NCI-H774 (cell line): Measurements from ENCODE around the gene CPM.
A peak's percentile ranks its signal among the peaks of the same experiment; 100 is the strongest.

ENCODE experiments used
- DNase-seq: peaks from one replicate; lab custom pipeline; 2025; lab: John Stamatoyannopoulos, UW

CPM gene

DNA sequence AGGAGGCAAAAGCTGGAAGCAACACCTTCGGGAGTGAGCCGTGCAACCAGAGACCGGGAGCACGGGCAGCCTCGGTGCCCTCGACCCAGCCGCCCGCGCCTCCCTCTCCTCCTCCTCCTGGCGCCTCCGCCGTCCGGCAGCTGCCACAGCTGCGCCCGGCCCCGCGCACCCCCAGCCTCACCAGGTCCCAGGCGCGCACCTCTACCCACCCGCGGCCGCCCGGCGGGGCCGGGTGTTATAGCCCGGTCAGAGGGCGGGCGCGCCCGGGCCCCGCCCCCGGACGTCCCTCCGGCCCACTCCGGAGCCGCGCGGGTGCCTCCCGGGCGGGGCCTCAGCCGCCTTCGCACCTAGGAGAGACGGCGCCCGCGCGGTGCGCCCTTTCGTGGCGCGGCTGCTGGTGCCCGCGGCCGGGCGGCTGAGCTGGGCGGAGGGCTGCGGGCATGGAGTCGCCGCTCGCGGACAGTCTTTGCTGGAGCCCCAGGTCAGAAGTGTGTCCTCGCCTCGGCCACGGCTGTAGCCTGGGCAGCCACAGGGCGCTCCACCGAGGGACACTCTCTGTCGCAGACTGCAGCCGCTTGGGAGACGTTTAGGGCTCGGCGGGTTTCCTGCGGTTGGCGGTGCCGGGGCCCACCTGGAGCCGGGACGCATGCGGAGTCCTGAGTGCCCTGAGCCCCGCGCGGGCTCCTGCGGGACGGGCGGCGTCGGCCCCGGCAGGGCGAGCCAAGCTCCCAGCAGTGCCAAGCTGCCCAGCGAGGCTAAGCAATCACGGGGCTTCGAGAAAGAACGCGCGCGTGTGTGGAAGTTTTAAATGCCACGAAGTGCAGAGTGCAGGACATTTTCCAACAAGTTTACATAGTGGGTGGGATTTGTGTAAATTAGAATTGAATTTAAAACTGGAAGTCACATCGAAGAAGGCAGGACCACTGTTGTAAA, at the start of gene CPM:
Gene CPM (minus strand): TSS at position 211 of the 933 bp plus-strand sequence. CDS start 334 bp downstream, outside the sequence.
- peak; percentile 67 for DNase-seq

DNA sequence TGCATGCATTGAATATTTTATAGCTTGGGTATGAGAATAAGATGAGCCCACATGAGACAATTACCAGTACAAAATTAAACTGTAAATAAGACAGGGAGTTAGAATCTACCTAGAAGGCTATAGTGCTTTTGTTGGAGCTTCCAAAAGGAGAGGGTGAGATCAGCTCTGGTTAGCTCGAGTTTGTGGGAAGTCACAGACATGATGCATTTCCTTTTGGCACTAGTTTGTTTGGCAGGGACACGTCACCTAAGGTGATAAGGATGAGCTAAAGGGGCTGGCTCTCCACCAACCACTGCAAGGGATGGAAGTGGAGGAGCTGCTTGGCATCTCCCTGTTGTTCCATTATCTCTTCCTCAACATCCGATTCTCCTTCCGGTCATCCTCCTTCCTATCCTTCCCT, 48.5 kb upstream of the CPM start:
- no peak for DNase-seq

GRCh38 chr12:68980476-68981212, 47.7 kb upstream of the CPM start:
- no peak for DNase-seq

- DNase-seq = no peak
These were observed 45.7 kb upstream of the CPM start for GRCh38 chr12:68978678-68979077.

GRCh38 chr12:68977909-68978610, 45.1 kb upstream of the CPM start:
- no peak for DNase-seq

DNA sequence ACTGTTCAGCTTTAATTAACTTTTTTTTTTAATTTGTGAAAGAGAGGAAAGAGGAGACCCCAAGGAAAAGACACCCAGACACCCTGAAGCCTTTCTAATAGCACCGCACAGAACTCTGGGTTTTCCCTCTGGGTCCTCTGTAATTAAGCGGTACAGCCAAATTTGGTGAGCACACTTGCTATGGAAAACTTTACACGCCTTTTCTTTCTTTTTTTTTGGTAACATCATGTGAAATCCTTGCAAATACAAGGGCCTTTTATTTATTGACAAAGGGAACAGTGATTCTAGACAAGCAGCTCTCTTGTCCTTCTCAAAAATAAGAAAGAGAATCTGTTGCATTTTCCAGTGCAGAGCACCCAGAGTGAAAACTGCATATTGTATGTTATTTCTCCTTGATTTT, 44.4 kb upstream of the CPM start:
- DNase-seq = no peak

- DNase-seq = no peak
These were observed 43.4 kb upstream of the CPM start for GRCh38 chr12:68976395-68976841.

GRCh38 chr12:68975811-68976210, 42.8 kb upstream of the CPM start:
- DNase-seq = peak; percentile 2

DNA sequence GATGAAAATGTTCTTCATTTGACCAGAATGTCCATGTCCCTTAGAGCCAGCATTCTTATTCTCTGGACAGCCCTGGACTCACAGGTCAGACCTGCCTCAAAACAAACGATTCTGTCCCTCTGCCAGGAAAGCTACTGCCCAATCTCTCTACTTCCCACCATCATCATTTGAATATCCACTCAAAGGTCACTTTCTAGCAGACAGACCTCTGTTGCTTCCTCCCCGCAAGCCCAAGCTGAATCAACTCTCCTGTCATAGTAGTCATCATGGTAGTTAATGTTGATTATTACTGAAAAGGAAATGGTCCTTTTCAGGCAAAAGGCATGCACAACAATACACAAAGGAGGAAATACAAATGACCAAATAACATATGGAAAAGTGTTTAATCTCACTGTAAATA, 39.6 kb upstream of the CPM start:
- DNase-seq = no peak

DNA sequence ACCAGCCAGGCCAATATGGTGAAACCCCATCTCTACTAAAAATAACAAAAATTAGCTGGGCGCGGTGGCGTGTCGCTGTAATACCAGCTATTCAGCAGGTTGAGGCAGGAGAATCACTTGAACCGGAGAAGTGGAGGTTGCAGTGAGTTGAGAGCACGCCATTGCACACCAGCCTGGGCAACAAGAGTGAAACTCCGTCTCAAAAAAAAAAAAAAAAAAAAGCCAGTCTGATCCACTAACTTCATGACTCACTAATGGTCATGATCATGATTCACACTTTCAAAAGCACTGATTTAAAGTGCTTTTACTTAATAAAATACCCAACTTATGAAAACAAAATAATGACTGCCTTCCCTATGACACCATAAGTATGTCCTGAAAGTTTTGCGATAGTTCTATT, 38.4 kb upstream of the CPM start:
- no peak for DNase-seq

DNA sequence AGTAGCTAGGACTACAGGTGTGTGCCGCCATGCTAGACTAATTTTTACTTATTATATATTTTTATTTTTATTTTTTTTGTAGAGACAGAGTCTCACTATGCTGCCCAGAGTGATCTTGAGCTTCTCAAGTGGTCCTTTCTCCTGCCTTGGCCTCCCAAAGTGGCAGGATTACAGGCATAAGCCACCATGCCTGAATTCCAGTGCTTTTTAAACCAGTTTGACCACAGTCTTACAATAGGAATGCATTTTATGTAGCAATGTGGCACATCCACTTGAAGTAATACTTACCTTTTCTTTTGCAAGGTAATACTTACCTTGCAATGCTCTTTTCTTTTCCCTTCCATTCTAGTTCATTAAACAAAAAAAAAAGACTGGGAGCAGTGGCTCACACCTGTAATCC, 38.0 kb upstream of the CPM start:
- DNase-seq = no peak

DNA sequence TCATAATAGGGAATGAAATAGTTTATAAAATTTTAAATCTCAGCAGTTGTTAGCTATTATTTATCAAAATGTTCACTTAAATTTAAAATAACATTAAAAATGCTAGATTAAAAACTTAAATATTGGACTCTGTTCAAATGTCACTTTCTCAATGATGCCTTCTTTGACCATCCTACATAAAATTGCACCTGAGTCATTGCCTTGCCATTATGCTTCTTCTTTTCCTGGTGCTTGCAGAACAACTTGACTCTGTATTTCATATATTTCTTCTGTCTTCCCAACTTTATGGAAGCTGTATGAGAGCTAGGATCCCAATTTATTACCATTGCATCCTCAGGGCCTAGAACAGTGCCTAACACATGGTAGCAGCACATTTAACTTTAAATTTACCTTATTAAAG, 37.3 kb upstream of the CPM start:
- no peak for DNase-seq

- no peak for DNase-seq
These were observed 34.1 kb upstream of the CPM start for GRCh38 chr12:68967046-68967445.

DNA sequence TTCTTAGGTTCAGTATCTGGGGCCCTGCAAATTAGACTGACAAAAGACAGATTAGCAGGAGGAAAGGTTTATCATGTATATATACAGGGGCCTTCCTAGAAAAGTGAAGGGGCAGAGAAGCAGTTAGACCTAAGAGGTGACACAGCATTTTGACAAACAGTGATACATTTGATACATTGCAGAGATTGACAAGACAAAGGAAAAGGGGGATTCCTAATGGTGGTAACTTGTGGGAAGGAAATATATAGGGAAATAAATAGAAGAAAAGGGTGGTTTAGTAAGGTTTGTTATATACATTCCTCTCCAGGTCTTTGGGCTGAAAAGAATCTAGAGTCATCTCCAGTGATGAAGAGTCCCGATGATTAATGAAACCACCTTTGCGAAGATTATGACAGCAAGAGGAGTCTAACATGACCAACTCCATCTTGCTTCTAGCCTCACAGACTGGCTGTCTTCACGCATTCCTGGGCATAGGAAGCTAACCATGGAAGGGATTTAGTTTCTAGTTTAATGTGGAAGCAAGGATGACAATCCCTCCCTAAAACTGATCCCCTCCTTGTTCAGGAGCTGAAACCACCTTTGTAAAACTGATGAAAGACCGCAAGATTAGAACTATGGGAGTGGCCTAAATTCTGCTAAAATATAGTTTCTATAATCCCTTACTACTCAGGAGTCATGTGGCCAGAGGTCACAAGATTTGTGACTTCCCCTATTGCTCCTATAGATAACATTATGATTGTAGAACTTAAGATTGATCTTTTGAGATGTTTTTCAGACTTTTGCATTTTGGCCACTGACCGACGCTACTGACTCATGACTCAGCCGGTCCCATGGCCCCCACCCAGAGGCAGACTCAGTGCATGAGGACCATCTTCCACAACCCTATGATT, 31.1 kb upstream of the CPM start:
- DNase-seq = no peak

- DNase-seq = no peak
These were observed 30.2 kb upstream of the CPM start for GRCh38 chr12:68962877-68963855.

GRCh38 chr12:68959891-68960464, 27.0 kb upstream of the CPM start:
- no peak for DNase-seq

DNA sequence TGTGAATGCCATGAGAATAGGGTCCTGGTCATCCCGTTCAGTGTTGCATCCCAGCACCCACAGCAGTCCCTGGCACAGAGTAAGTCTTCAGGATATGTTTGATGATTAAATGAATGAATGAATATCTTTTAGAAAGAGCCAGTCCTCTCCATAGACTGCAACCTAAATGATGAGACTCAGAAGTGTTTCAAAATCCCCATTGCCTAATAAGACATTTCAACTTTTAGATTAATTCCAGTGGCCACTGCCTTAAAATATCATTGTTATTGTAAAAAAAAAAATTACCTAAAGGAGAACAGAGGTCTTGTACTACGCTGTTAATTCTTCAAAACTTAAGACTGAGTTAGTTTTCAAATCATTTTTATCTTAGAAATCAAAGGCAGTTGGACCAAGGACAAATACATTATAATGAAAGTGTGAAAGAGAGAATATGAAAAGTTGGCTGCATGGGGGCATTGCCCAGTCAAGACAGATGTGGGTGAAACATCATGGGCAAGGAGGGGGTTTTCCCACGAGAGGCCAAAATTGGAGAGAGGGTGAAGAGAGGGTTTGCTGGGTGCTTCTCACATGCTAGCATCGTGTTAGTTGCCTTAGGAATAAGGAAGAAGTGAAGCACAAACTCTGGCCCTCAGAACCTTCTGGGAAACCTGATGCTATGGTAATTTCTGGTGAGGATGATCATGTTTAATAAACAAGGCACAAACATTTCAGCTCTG, 26.3 kb upstream of the CPM start:
- DNase-seq = no peak

DNA sequence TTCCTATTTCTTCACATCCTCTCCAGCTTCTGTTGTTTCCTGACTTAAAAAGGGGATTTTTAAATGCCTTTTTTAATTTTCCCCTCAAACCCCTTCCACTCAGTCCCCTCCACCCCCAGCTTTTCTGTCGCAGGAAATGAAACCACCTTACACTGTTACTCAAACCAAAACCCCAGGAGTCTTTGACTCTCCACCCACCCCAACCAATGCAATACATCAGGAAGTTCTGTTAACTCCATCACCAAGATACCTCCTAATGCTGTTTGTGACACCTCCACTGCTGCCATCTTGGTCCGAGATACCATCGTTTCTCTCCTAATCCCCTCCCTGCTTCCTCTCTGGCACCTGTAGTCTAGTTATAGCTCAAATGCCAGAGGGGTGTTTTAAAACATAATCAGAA, 25.4 kb upstream of the CPM start:
- DNase-seq = no peak

- no peak for DNase-seq
These were observed 24.3 kb upstream of the CPM start for GRCh38 chr12:68957273-68957672.
